HUES6 (cell line): ENCODE data around the gene C4A.
"Not testable (repeated sequence)": the region's sequence is repeated elsewhere in the genome, so short reads cannot be mapped to it uniquely, and the experiment has no call there.

Experiments
- H3K27ac ChIP-seq: 2 replicates; pipeline ENCODE4 v1.7.0; 2013; ENCODE audit warnings: low read depth, mild to moderate bottlenecking, low read length, inconsistent platforms
- H3K27me3 ChIP-seq: 2 replicates; pipeline ENCODE4 v1.6.1; 2013; ENCODE audit warnings: low read length; ENCODE audit not compliant: control insufficient read depth, insufficient read depth
- H3K36me3 ChIP-seq: 2 replicates; pipeline ENCODE4 v1.6.1; 2013; ENCODE audit warnings: low read length; ENCODE audit not compliant: control insufficient read depth, insufficient read depth
- H3K4me1 ChIP-seq: 2 replicates; pipeline ENCODE4 v1.6.1; 2013; ENCODE audit warnings: low read length; ENCODE audit not compliant: control insufficient read depth, insufficient read depth
- H3K4me3 ChIP-seq: 2 replicates; pipeline ENCODE4 v1.5.1; 2013; ENCODE audit warnings: low read depth, low read length
- H3K9ac ChIP-seq: one replicate; pipeline ENCODE4 v1.6.1; 2013; ENCODE audit warnings: mild to moderate bottlenecking, low read length
- H3K9me3 ChIP-seq: 2 replicates; pipeline ENCODE4 v1.6.1; 2013; ENCODE audit warnings: low read depth, low read length; ENCODE audit not compliant: control insufficient read depth, insufficient read depth

C4A gene

DNA sequence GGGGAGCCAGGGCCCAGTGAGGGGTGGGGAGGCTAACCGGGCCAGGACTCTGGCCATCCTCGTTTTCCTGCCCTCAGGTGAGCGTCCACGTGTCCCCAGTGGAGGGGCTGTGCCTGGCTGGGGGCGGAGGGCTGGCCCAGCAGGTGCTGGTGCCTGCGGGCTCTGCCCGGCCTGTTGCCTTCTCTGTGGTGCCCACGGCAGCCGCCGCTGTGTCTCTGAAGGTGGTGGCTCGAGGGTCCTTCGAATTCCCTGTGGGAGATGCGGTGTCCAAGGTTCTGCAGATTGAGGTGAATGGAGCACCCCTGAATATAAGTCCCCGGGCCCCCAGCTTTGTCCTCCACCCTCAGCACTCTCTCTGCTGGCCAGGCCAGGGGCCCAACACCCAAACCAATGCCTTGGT lies 12.6 kb downstream of the C4A start:
- H3K27ac ChIP-seq, H3K27me3 ChIP-seq, H3K36me3 ChIP-seq, H3K4me3 ChIP-seq, H3K9ac ChIP-seq, H3K4me1 ChIP-seq, H3K9me3 ChIP-seq: not testable (repeated sequence)

- H3K4me3 ChIP-seq, H3K27me3 ChIP-seq, H3K9me3 ChIP-seq, H3K9ac ChIP-seq, H3K4me1 ChIP-seq, H3K27ac ChIP-seq, H3K36me3 ChIP-seq: not testable (repeated sequence)
Measured at GRCh38 chr6:31996385-31996784, 14.5 kb downstream of the C4A start.

- not testable (repeated sequence) for H3K9me3 ChIP-seq, H3K9ac ChIP-seq, H3K36me3 ChIP-seq, H3K4me1 ChIP-seq, H3K4me3 ChIP-seq, H3K27ac ChIP-seq, H3K27me3 ChIP-seq
Measured at GRCh38 chr6:32002546-32003268, 20.9 kb downstream of the C4A start.

- H3K36me3 ChIP-seq, H3K9me3 ChIP-seq, H3K9ac ChIP-seq, H3K27me3 ChIP-seq, H3K4me3 ChIP-seq, H3K27ac ChIP-seq, H3K4me1 ChIP-seq: not testable (repeated sequence)
Measured at GRCh38 chr6:32003301-32003700, 21.4 kb downstream of the C4A start.

DNA sequence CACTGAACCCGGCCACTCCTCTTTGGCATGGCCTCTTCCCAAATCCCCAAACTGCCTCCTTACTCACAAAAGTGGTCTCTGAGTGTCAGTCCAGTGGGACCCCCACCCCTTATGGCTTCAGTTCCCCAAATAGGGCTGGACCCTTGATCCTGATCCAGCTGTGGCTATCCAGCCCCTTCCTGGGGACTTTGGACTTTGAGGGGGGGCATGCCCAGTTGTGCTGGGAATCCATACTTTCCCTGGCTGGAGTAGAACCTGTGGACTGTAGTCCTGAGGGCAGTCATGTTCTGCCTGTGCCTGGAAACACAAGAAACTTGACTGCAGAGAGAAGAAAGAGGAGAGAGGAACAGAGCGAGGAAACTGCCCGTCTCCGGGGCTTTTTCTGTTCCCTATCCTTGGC lies 22.5 kb downstream of the C4A start:
- H3K27ac ChIP-seq, H3K36me3 ChIP-seq, H3K4me3 ChIP-seq, H3K4me1 ChIP-seq, H3K27me3 ChIP-seq, H3K9me3 ChIP-seq, H3K9ac ChIP-seq: not testable (repeated sequence)

GRCh38 chr6:32004864-32005537 lies 23.1 kb downstream of the C4A start:
- H3K4me3 ChIP-seq, H3K9me3 ChIP-seq, H3K27ac ChIP-seq, H3K36me3 ChIP-seq, H3K9ac ChIP-seq, H3K27me3 ChIP-seq, H3K4me1 ChIP-seq: not testable (repeated sequence)

DNA sequence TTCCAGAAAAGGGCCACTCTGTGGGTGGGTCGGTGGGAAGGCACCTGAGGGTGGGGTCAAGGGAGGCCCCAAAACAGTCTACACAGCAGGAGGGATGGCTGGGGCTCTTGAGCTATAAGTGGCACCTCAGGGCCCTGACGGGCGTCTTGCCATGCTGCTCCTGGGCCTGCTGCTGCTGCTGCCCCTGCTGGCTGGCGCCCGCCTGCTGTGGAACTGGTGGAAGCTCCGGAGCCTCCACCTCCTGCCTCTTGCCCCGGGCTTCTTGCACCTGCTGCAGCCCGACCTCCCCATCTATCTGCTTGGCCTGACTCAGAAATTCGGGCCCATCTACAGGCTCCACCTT lies 23.7 kb downstream of the C4A start:
- not testable (repeated sequence) for H3K4me1 ChIP-seq, H3K27ac ChIP-seq, H3K9me3 ChIP-seq, H3K27me3 ChIP-seq, H3K4me3 ChIP-seq, H3K9ac ChIP-seq, H3K36me3 ChIP-seq

DNA sequence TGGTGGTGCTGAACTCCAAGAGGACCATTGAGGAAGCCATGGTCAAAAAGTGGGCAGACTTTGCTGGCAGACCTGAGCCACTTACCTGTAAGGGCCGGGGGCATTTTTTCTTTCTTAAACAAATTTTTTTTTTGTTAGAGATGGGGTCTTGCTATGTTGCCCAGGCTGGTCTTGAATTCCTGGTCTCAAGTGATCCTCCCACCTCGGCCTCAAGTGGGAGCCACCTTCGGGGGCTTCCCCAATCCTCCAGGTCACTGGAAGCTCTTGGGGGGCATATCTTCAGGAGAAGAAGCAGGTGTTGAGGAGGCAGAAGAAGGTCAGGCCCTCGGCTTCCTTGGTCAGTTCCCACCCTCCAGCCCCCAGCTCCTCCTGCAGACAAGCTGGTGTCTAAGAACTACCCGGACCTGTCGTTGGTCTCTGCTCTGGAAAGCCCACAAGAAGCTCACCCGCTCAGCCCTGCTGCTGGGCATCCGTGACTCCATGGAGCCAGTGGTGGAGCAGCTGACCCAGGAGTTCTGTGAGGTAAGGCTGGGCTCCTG lies 24.2 kb downstream of the C4A start:
- not testable (repeated sequence) for H3K27ac ChIP-seq, H3K27me3 ChIP-seq, H3K36me3 ChIP-seq, H3K9me3 ChIP-seq, H3K4me3 ChIP-seq, H3K9ac ChIP-seq, H3K4me1 ChIP-seq

DNA sequence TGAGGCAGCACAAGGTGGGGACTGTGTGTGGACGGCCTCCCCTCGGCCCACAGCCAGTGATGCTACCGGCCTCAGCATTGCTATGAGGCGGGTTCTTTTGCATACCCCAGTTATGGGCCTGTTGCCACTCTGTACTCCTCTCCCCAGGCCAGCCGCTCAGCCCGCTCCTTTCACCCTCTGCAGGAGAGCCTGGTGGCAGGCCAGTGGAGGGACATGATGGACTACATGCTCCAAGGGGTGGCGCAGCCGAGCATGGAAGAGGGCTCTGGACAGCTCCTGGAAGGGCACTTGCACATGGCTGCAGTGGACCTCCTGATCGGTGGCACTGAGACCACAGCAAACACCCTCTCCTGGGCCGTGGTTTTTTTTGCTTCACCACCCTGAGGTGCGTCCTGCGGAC lies 25.2 kb downstream of the C4A start:
- not testable (repeated sequence) for H3K36me3 ChIP-seq, H3K9ac ChIP-seq, H3K27ac ChIP-seq, H3K9me3 ChIP-seq, H3K27me3 ChIP-seq, H3K4me3 ChIP-seq, H3K4me1 ChIP-seq

GRCh38 chr6:32008037-32008436 lies 26.2 kb downstream of the C4A start:
- H3K36me3 ChIP-seq, H3K4me1 ChIP-seq, H3K4me3 ChIP-seq, H3K9ac ChIP-seq, H3K27me3 ChIP-seq, H3K27ac ChIP-seq, H3K9me3 ChIP-seq: not testable (repeated sequence)

DNA sequence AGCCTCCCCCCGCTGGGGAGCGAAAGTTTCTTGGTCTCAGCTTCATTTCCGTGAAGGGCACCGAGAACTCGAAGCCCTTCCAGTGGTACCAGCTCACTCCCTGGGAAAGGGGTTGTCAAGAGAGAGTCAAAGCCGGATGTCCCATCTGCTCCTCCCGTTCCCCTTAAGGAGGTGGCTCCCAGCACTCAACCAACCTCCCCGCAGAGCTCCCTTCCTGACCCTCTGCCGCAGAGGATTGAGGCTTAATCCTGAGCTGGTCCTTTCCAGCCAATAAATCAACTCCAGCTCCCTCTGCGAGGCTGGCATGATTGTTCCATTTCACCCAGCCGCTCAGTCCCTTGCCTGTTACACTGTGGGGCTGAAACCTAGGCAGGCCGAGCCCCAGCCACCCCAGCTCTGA lies 26.8 kb downstream of the C4A start:
- H3K27me3 ChIP-seq, H3K4me3 ChIP-seq, H3K9me3 ChIP-seq, H3K4me1 ChIP-seq, H3K9ac ChIP-seq, H3K27ac ChIP-seq, H3K36me3 ChIP-seq: not testable (repeated sequence)
